ENCODE measurements around the gene RFT1. TPM values are rescaled to one million over a fixed set of nuclear protein-coding genes. Genes with fewer than 3 reads are reported as not detected.

Gene RFT1
- total and polyA plus RNA-seq, 2 of the 13 experiments (the other 11 are each of a cell fraction or from before 2014, with no cell fraction given), result 23.2 to 37.0 TPM

- TF ChIP-seq ZNF251 (CRISPR knock-in tag; IDR thresholded peaks at IDR 0.05) (no peak), ZNF614 (CRISPR knock-in tag; IDR thresholded peaks at IDR 0.05; ENCODE audit: borderline replicate concordance) (no peak), SOX6 (IDR thresholded peaks at IDR 0.05) (no peak), SOX6 (CRISPR knock-in tag; IDR thresholded peaks at IDR 0.05) (no peak), REPIN1 (CRISPR knock-in tag; IDR thresholded peaks at IDR 0.05; ENCODE audit: borderline replicate concordance, low read depth) (no peak), MED1 (CRISPR knock-in tag; IDR thresholded peaks at IDR 0.05) (no peak)
Measured at GRCh38 chr3:53067567-53067966, 62.7 kb downstream of the RFT1 start (continued).

DNA sequence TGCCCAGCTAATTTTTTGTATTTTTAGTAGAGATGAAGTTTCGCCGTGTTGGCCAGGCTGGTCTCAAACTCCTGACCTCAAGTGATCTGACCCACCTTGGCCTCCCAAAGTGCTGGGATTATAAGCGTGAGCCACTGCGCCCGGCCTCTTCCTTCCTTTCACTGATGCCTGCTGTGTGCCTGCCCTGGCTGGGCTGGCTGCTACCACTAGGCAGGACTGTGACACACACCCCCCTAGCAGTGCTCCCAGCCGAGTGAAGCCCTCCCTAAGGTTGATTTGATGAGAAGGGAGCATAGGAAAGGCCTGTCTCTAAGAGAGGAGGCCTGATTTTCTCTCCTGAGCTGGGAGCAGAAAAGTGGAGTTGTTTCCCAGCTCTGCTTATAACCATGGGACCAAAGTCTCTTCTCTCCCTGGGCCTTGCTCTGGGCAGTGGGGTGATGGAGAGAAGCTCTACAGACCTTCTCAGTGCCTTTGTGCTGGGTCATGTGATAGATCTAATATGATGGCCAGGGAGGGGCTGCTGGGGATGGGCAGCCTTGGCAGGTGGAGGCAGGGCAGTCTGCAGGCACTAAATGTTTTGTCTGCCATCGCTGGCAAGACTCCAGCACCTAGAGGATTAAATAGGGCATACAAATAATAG, 64.3 kb downstream of the RFT1 start:
- H3K27me3 ChIP-seq (ENCODE audit: control insufficient read depth in 1 of 2, insufficient read depth in 2 of 2, low read length in 2 of 2), result peaks cover 2 to 3% of the 10 kb centered on the region in 2 experiments; a peak in 3 of 5 replicates
- no peaks in the 10 kb centered on the region for H3K36me3 ChIP-seq (replicated peaks in 1 of 2; ENCODE audit: control insufficient read depth in 1 of 2, insufficient read depth in 2 of 2, low read length in 2 of 2)
- no peaks in the 10 kb centered on the region for H3K4me1 ChIP-seq (ENCODE audit: insufficient read depth, low read length)
- no peak for FAIRE-seq
- CTCF ChIA-PET (ENCODE audit: low intra/inter-chr PET ratio, low total read pairs), result no interaction called here
- intact Hi-C loops (cut with micrococcal nuclease; ENCODE audit: unreplicated experiment), result no loop called here
- POLR2A ChIA-PET, result interaction anchor here (0.5 kb wide), 1 partner anchor 37 kb away, joined by 3 read pairs; no protein-coding TSS in a partner anchor
- no TSS peak for BruUV-seq (replicated peaks)
- ATAC-seq, result peak; percentile 65
- no peak overlapping the region for H3K4me3 ChIP-seq (replicated peaks in 1 of 3; ENCODE audit: insufficient read depth in 1 of 3, low read depth in 2 of 3, low read length in 3 of 3)
- no peak overlapping the region for H3K4me2 ChIP-seq (ENCODE audit: low read depth, low read length)
- H3K9ac ChIP-seq (ENCODE audit: insufficient read depth, low read depth, low read length), result no peak overlapping the region
- H3K9me3 ChIP-seq (ENCODE audit: low read length), result no peaks in the 10 kb centered on the region
- no peak overlapping the region for H3K27ac ChIP-seq (ENCODE audit: extremely low read length, insufficient read depth, low read length)
- DNase-seq (ENCODE audit: low spot score), result no peak
- in situ Hi-C loops (cut with HindIII; ENCODE audit: extremely low pct_ligation_motif_present, low pct_unique_long_range_greater_than_20kb), result no loop called here
- 53% methylated on average over 7 of the region's 7 CpGs for WGBS (ENCODE audit: low lambda C conversion rate)
- H4K20me1 ChIP-seq (ENCODE audit: insufficient read depth, low read length), result no peaks in the 10 kb centered on the region
- H3K79me2 ChIP-seq (ENCODE audit: insufficient read depth, low read length), result no peaks in the 10 kb centered on the region
- no peak overlapping the region for H2AFZ ChIP-seq (ENCODE audit: low read length)
- TF ChIP-seq MAF1 (CRISPR knock-in tag; IDR thresholded peaks at IDR 0.05; ENCODE audit: borderline replicate concordance) (no peak), SMARCE1 (IDR thresholded peaks at IDR 0.05; ENCODE audit: borderline replicate concordance) (no peak), REL (CRISPR knock-in tag; conservative IDR thresholded peaks at IDR 0.05) (no peak), IKZF4 (CRISPR knock-in tag; IDR thresholded peaks at IDR 0.05; ENCODE audit: borderline replicate concordance, low read depth, not compliant biosample characterization) (no peak), PRMT3 (CRISPR knock-in tag; IDR thresholded peaks at IDR 0.05; ENCODE audit: borderline replicate concordance, low read depth) (no peak), SKI (IDR thresholded peaks at IDR 0.05; ENCODE audit: partially characterized antibody) (no peak), RNF219 (CRISPR knock-in tag; IDR thresholded peaks at IDR 0.05) (no peak), ZNF569 (CRISPR knock-in tag; IDR thresholded peaks at IDR 0.05; ENCODE audit: borderline replicate concordance) (no peak), ZNF205 (CRISPR knock-in tag; IDR thresholded peaks at IDR 0.05) (no peak), ZFP41 (CRISPR knock-in tag; IDR thresholded peaks at IDR 0.05; ENCODE audit: borderline replicate concordance) (no peak), RBAK (CRISPR knock-in tag; IDR thresholded peaks at IDR 0.05) (no peak), NFIB (CRISPR knock-in tag; IDR thresholded peaks at IDR 0.05; ENCODE audit: borderline replicate concordance) (no peak)
